ENCODE results near the gene LENEP. TPM values are rescaled to one million over a fixed set of nuclear protein-coding genes. Genes with fewer than 3 reads are reported as not detected.
A peak's percentile ranks its signal among the peaks of the same experiment; 100 is the strongest.

The LENEP gene
- total RNA-seq, 1 donor from 2014 or later, result 1.1 TPM

- peak overlapping the region; percentile 92 for H3K4me3 Mint-ChIP-seq
These were observed 31.1 kb upstream of the LENEP start for GRCh38 chr1:154962156-154962749.

GRCh38 chr1:154962795-154963330, 30.5 kb upstream of the LENEP start:
- Mint-ChIP-seq H3K36me3 (peaks cover 13% of the 10 kb centered on the region), H3K4me1 (ENCODE audit: unreplicated experiment) (peaks cover 22% of the 10 kb centered on the region), H3K27me3 (no peaks in the 10 kb centered on the region), H3K4me3 (peak overlapping the region; percentile 92), H3K27ac (peak overlapping the region; percentile 91), H3K9me3 (no peaks in the 10 kb centered on the region)
- TF ChIP-seq CTCF (conservative IDR thresholded peaks at IDR 0.05), result no peak
- DNase-seq (ENCODE audit: extremely low spot score, unreplicated experiment), result no peak

More at GRCh38 chr1:154962156-154962749, 31.1 kb upstream of the LENEP start:
- Mint-ChIP-seq H3K27ac (peak overlapping the region; percentile 91), H3K36me3 (peaks cover 15% of the 10 kb centered on the region), H3K27me3 (no peaks in the 10 kb centered on the region), H3K9me3 (no peaks in the 10 kb centered on the region), H3K4me1 (ENCODE audit: unreplicated experiment) (peaks cover 26% of the 10 kb centered on the region)
- no peak for DNase-seq (ENCODE audit: extremely low spot score, unreplicated experiment)
- no peak for TF ChIP-seq CTCF (conservative IDR thresholded peaks at IDR 0.05)

GRCh38 chr1:154963643-154964042, 29.7 kb upstream of the LENEP start:
- Mint-ChIP-seq H3K27ac (peak overlapping the region; percentile 34), H3K9me3 (no peaks in the 10 kb centered on the region), H3K27me3 (no peaks in the 10 kb centered on the region), H3K4me3 (peak overlapping the region; percentile 55), H3K4me1 (ENCODE audit: unreplicated experiment) (peaks cover 26% of the 10 kb centered on the region), H3K36me3 (peaks cover 17% of the 10 kb centered on the region)
- DNase-seq (ENCODE audit: extremely low spot score, unreplicated experiment), result no peak
- TF ChIP-seq CTCF (conservative IDR thresholded peaks at IDR 0.05), result no peak

GRCh38 chr1:154964359-154964758, 29.0 kb upstream of the LENEP start:
- no peak for TF ChIP-seq CTCF (conservative IDR thresholded peaks at IDR 0.05)
- H3K36me3 Mint-ChIP-seq, result peaks cover 20% of the 10 kb centered on the region
- peaks cover 31% of the 10 kb centered on the region for H3K4me1 Mint-ChIP-seq (ENCODE audit: unreplicated experiment)
- no peaks in the 10 kb centered on the region for H3K27me3 Mint-ChIP-seq
- H3K27ac Mint-ChIP-seq, result peak overlapping the region; percentile 9
- no peak for DNase-seq (ENCODE audit: extremely low spot score, unreplicated experiment)
- H3K4me3 Mint-ChIP-seq, result no peak overlapping the region
- H3K9me3 Mint-ChIP-seq, result no peaks in the 10 kb centered on the region

- Mint-ChIP-seq H3K36me3 (peaks cover 20% of the 10 kb centered on the region), H3K27ac (no peak overlapping the region)
These were observed 27.3 kb upstream of the LENEP start for GRCh38 chr1:154966111-154966510.

More at GRCh38 chr1:154966111-154966510, 27.3 kb upstream of the LENEP start:
- TF ChIP-seq CTCF (conservative IDR thresholded peaks at IDR 0.05), result no peak
- Mint-ChIP-seq H3K9me3 (no peaks in the 10 kb centered on the region), H3K4me1 (ENCODE audit: unreplicated experiment) (peaks cover 32% of the 10 kb centered on the region), H3K4me3 (no peak overlapping the region), H3K27me3 (no peaks in the 10 kb centered on the region)
- DNase-seq (ENCODE audit: extremely low spot score, unreplicated experiment), result no peak

Measured in type B pancreatic cell (in vitro differentiated cells).